Kidney epithelial cell (primary cell): Measurements from ENCODE around the gene HSBP1L1. TPM values are rescaled to one million over a fixed set of nuclear protein-coding genes. Genes with fewer than 3 reads are reported as not detected.

Experiments
- DNase-seq: peaks from one replicate; pipeline ENCODE4 v3.0.0-alpha.2; 2010; ENCODE audit warnings: low read depth
- H3K27me3 ChIP-seq: 2 replicates; pipeline ENCODE4 v1.6.0; 2011; ENCODE audit warnings: low read length; ENCODE audit not compliant: control insufficient read depth, insufficient read depth
- H3K36me3 ChIP-seq: 2 replicates; pipeline ENCODE4 v1.5.1; 2011; ENCODE audit warnings: low read length; ENCODE audit not compliant: control insufficient read depth, insufficient read depth
- H3K4me3 ChIP-seq: 2 replicates; pipeline ENCODE4 v1.5.1; 2011; ENCODE audit warnings: low read depth, mild to moderate bottlenecking, control low read depth, low read length
- CTCF ChIP-seq: IDR thresholded peaks from 2 replicates; pipeline ENCODE4 v1.5.1; 2011; ENCODE audit warnings: mild to moderate bottlenecking, moderate library complexity, low read length, control low read depth, inconsistent platforms; ENCODE audit not compliant: insufficient read depth, poor library complexity, severe bottlenecking
- total RNA-seq: library from RNA; depleted of rRNA; stranded (reverse); fragments of >200 nt; gene quantifications from 2 replicates; pipeline ENCODE4 v1.2.3, GENCODE V29; 2015

The HSBP1L1 gene
- total RNA-seq, 1 donor from 2014 or later, result 26.4 TPM

GRCh38 chr18:79942786-79943607 is 21.4 kb upstream of the HSBP1L1 start:
- no peak for TF ChIP-seq CTCF
- DNase-seq, result no peak
- no peaks in the 10 kb centered on the region for H3K27me3 ChIP-seq
- H3K4me3 ChIP-seq, result no peak overlapping the region
- H3K36me3 ChIP-seq, result no peaks in the 10 kb centered on the region

GRCh38 chr18:79943608-79944125 is 20.8 kb upstream of the HSBP1L1 start:
- no peak for TF ChIP-seq CTCF
- Histone ChIP-seq H3K27me3 (no peaks in the 10 kb centered on the region), H3K4me3 (no peak overlapping the region)

GRCh38 chr18:79944126-79944731 is 20.2 kb upstream of the HSBP1L1 start:
- Histone ChIP-seq H3K36me3 (no peaks in the 10 kb centered on the region), H3K4me3 (no peak overlapping the region), H3K27me3 (no peaks in the 10 kb centered on the region)
- DNase-seq, result no peak
- no peak for TF ChIP-seq CTCF

More at GRCh38 chr18:79943608-79944125, 20.8 kb upstream of the HSBP1L1 start:
- DNase-seq, result no peak
- H3K36me3 ChIP-seq, result no peaks in the 10 kb centered on the region

GRCh38 chr18:79944746-79945117 is 19.7 kb upstream of the HSBP1L1 start:
- no peaks in the 10 kb centered on the region for H3K36me3 ChIP-seq
- no peak for TF ChIP-seq CTCF
- no peak overlapping the region for H3K4me3 ChIP-seq
- no peaks in the 10 kb centered on the region for H3K27me3 ChIP-seq
- DNase-seq, result no peak

- no peaks in the 10 kb centered on the region for H3K36me3 ChIP-seq
- H3K27me3 ChIP-seq, result no peaks in the 10 kb centered on the region
- DNase-seq, result no peak
- no peak overlapping the region for H3K4me3 ChIP-seq
- no peak for TF ChIP-seq CTCF
Measured at GRCh38 chr18:79945118-79946042, 19.1 kb upstream of the HSBP1L1 start.
